HEK293T (cell line): Measurements from ENCODE around the gene SYNE2.

Experiments
- BHLHE40 ChIP-seq: fragments of 450-650 bp; IDR thresholded peaks from 2 replicates; pipeline ENCODE4 v1.6.1; 2016; ENCODE audit warnings: mild to moderate bottlenecking, moderate library complexity, borderline replicate concordance
- CTBP1 ChIP-seq: fragments of 450-650 bp; IDR thresholded peaks from 2 replicates; pipeline ENCODE4 v1.6.1; 2016; ENCODE audit warnings: borderline replicate concordance
- ELF4 ChIP-seq: fragments of 450-650 bp; IDR thresholded peaks from 2 replicates; pipeline ENCODE4 v1.6.1; 2017; ENCODE audit warnings: antibody characterized with exemption
- FOXA1 ChIP-seq: fragments of 450-650 bp; IDR thresholded peaks from 2 replicates; pipeline ENCODE4 v1.6.1; 2016; ENCODE audit warnings: mild to moderate bottlenecking
- SP1 ChIP-seq: fragments of 450-650 bp; IDR thresholded peaks from 2 replicates; pipeline ENCODE4 v1.6.1; 2017
- ZNF384 ChIP-seq: fragments of 450-650 bp; IDR thresholded peaks from 2 replicates; pipeline ENCODE4 v1.6.1; 2016
- TF ChIP-seq, protein P1 (sequence below): fragments of 450-650 bp; IDR thresholded peaks from 2 replicates; pipeline ENCODE4 v1.6.1; 2016

DNA sequence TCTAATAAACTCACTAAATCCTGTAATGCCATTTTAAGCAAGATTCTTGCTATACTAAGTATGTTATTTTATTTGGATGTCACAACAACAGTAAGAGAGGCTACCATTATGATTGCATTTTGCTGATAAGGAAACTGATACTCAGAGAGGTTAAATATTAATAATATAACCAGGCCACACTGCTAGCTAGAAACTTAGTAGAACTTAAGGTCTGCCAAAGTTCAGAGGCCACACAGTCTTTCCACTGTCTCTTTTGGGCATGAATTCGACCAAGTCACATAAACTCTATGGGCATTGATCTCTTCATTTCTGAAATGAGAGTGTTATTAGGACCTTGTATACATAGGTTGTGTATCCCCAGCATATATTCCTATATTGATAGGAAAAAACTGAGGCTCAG lies 147.9 kb downstream of the SYNE2 start:
- TF ChIP-seq SP1, result no peak
- TF ChIP-seq FOXA1, result no peak
- no peak for TF ChIP-seq ZNF384
- no peak for TF ChIP-seq BHLHE40
- TF ChIP-seq, protein P1, sequence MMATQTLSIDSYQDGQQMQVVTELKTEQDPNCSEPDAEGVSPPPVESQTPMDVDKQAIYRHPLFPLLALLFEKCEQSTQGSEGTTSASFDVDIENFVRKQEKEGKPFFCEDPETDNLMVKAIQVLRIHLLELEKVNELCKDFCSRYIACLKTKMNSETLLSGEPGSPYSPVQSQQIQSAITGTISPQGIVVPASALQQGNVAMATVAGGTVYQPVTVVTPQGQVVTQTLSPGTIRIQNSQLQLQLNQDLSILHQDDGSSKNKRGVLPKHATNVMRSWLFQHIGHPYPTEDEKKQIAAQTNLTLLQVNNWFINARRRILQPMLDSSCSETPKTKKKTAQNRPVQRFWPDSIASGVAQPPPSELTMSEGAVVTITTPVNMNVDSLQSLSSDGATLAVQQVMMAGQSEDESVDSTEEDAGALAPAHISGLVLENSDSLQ, result no peak
- no peak for TF ChIP-seq ELF4
- no peak for TF ChIP-seq CTBP1
